ENCODE measurements around the gene TSPAN19. TPM values are rescaled to one million over a fixed set of nuclear protein-coding genes. Genes with fewer than 3 reads are reported as not detected.

The TSPAN19 gene
- total RNA-seq, 1 experiment from 2014 or later = not detected

DNA sequence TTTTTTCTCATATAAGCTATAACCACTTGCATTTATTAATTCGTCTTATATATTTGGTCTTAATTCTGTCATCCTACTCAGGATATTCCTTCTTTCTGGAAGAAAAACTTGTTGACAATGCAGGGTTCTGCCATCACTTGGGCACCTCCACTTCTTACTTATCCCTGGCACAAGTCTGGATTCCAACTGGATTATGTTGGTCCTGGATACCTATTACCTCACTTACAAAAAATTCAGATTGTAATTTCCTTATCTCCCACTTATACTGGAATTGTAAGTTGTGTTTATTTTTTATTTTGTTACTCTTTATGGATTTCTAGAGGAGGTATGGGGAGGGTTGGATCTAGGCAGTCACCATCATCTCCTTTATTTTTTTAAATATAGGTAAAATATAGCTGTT lies 36.7 kb upstream of the TSPAN19 start:
- Histone ChIP-seq H4K20me1 (ENCODE audit: insufficient read depth) (no peaks in the 10 kb centered on the region), H3K9me3 (ENCODE audit: insufficient read depth, low read depth) (no peaks in the 10 kb centered on the region), H3K27me3 (ENCODE audit: insufficient read depth, low read depth) (no peaks in the 10 kb centered on the region), H3F3A (ENCODE audit: insufficient read depth, low read depth) (no peaks in the 10 kb centered on the region), H3K9me2 (ENCODE audit: insufficient read depth) (no peaks in the 10 kb centered on the region), H2AFZ (no peak overlapping the region), H3K4me2 (no peak overlapping the region), H3K4me3 (no peak overlapping the region), H3K4me1 (replicated peaks; ENCODE audit: insufficient read depth) (no peaks in the 10 kb centered on the region), H3K27ac (no peak overlapping the region), H3K79me2 (ENCODE audit: low read depth) (no peaks in the 10 kb centered on the region), H3K36me3 (ENCODE audit: low read depth) (no peaks in the 10 kb centered on the region)
- intact Hi-C loops (cut with micrococcal nuclease; ENCODE audit: unreplicated experiment) = loop anchor here (10.0 kb wide), 1 partner anchor 232 kb away; no protein-coding TSS in a partner anchor
- BruUV-seq (replicated peaks) = no TSS peak
- no peak for DNase-seq
- POLR2A ChIA-PET (ENCODE audit: unreplicated experiment) = no interaction called here
- TF ChIP-seq, protein P1, sequence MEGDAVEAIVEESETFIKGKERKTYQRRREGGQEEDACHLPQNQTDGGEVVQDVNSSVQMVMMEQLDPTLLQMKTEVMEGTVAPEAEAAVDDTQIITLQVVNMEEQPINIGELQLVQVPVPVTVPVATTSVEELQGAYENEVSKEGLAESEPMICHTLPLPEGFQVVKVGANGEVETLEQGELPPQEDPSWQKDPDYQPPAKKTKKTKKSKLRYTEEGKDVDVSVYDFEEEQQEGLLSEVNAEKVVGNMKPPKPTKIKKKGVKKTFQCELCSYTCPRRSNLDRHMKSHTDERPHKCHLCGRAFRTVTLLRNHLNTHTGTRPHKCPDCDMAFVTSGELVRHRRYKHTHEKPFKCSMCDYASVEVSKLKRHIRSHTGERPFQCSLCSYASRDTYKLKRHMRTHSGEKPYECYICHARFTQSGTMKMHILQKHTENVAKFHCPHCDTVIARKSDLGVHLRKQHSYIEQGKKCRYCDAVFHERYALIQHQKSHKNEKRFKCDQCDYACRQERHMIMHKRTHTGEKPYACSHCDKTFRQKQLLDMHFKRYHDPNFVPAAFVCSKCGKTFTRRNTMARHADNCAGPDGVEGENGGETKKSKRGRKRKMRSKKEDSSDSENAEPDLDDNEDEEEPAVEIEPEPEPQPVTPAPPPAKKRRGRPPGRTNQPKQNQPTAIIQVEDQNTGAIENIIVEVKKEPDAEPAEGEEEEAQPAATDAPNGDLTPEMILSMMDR (conservative IDR thresholded peaks at IDR 0.05) = no peak
- TF ChIP-seq EZH2 (IDR thresholded peaks at IDR 0.05; ENCODE audit: low read depth) = no peak
- CTCF ChIA-PET = no interaction called here

DNA sequence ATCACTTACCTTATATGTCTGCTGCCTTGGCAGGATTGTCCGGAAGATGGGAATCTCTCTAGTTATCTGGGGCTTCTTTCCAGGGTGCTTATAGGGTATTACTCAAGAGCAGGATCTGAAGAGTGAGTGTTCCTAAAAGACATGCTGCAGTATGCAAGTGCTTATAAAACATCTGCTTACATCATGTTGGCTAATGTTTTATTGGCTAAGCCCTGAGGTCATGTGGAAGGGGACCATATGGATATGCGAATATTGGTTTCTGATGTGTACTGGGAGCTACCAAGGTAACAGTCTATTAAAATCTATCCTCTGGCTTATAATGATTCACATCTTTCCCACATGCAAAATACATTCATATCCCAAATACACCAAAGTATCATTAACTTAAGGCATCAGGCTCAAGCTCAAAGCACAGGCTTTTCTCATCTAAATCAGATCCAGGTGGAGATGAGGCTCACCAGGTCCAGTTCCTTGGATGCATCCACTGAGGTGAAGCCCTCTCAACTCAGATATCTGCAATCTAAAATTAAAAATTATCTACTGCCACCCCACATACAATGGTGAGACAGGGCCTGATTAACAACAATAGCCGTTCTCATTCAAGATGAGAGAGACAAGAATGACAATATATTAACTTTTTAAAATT lies 29.9 kb upstream of the TSPAN19 start:
- Histone ChIP-seq H3K27me3 (ENCODE audit: insufficient read depth, low read depth) (no peaks in the 10 kb centered on the region), H4K20me1 (ENCODE audit: insufficient read depth) (no peaks in the 10 kb centered on the region), H3K4me1 (replicated peaks; ENCODE audit: insufficient read depth) (no peaks in the 10 kb centered on the region), H3K9me3 (ENCODE audit: insufficient read depth, low read depth) (no peaks in the 10 kb centered on the region), H3K4me2 (no peak overlapping the region), H3K4me3 (no peak overlapping the region), H3K36me3 (ENCODE audit: low read depth) (no peaks in the 10 kb centered on the region), H3K79me2 (ENCODE audit: low read depth) (no peaks in the 10 kb centered on the region), H3K9me2 (ENCODE audit: insufficient read depth) (no peaks in the 10 kb centered on the region), H2AFZ (no peak overlapping the region), H3F3A (ENCODE audit: insufficient read depth, low read depth) (no peaks in the 10 kb centered on the region), H3K27ac (no peak overlapping the region)
- no TSS peak for BruUV-seq (replicated peaks)
- ChIA-PET POLR2A (ENCODE audit: unreplicated experiment) (interaction anchor here (0.6 kb wide), 1 partner anchor 372 kb away, joined by 3 read pairs; no protein-coding TSS in a partner anchor), CTCF (no interaction called here)
- no peak for TF ChIP-seq EZH2 (IDR thresholded peaks at IDR 0.05; ENCODE audit: low read depth)
- TF ChIP-seq, protein P1 (conservative IDR thresholded peaks at IDR 0.05) = no peak
- no peak for DNase-seq
- intact Hi-C loops (cut with micrococcal nuclease; ENCODE audit: unreplicated experiment) = no loop called here

DNA sequence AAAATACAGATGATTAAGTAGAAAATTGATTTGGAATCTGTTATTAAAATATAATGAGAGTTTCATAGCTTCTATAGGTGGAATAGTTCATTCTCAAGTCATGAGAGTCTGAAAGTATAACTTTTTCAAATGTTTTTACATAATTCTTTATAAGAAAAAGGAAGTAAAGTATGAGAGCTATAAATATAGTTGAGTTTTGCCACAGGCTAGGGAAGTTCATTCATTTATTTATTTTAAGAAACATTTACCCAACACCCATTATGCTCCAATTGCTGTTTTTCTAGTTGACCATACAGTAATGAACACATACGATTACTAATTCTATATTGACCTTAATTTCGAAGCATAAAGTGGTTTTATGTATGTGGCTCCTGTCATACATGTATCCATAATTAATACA lies 24.8 kb upstream of the TSPAN19 start:
- no peaks in the 10 kb centered on the region; the same call in 1 of the 2 replicates for H4K20me1 ChIP-seq (ENCODE audit: insufficient read depth)
- CTCF ChIA-PET = no interaction called here
- POLR2A ChIA-PET (ENCODE audit: unreplicated experiment) = interaction anchor here (0.6 kb wide), 2 partner anchors 823 to 1494 kb away, joined by 3 to 11 read pairs; no protein-coding TSS in a partner anchor

More for the DNA sequence above, 24.8 kb upstream of the TSPAN19 start:
- no TSS peak for BruUV-seq (replicated peaks)
- no peaks in the 10 kb centered on the region for H3K4me1 ChIP-seq (replicated peaks; ENCODE audit: insufficient read depth)
- H3K27me3 ChIP-seq (ENCODE audit: insufficient read depth, low read depth) = no peaks in the 10 kb centered on the region
- H3K9me3 ChIP-seq (ENCODE audit: insufficient read depth, low read depth) = no peaks in the 10 kb centered on the region
- no peaks in the 10 kb centered on the region for H3K36me3 ChIP-seq (ENCODE audit: low read depth)
- no peak overlapping the region for H3K4me2 ChIP-seq
- H3K27ac ChIP-seq = no peak overlapping the region
- H2AFZ ChIP-seq = no peak overlapping the region
- H3F3A ChIP-seq (ENCODE audit: insufficient read depth, low read depth) = no peaks in the 10 kb centered on the region
- no peak for DNase-seq
- intact Hi-C loops (cut with micrococcal nuclease; ENCODE audit: unreplicated experiment) = no loop called here
- TF ChIP-seq EZH2 (IDR thresholded peaks at IDR 0.05; ENCODE audit: low read depth) = no peak
- TF ChIP-seq, protein P1 (conservative IDR thresholded peaks at IDR 0.05) = no peak
- no peaks in the 10 kb centered on the region for H3K9me2 ChIP-seq (ENCODE audit: insufficient read depth)
- H3K79me2 ChIP-seq (ENCODE audit: low read depth) = no peaks in the 10 kb centered on the region
- H3K4me3 ChIP-seq = no peak overlapping the region

All from PC-9 (cell line).